ENCODE measurements around the gene LYRM4.

Gene LYRM4

GRCh38 chr6:5162355-5162754 lies 98.4 kb downstream of the LYRM4 start:
- no peaks in the 10 kb centered on the region for H3K9me2 ChIP-seq (ENCODE audit: low read depth, low read length)
- no peak overlapping the region for H2AFZ ChIP-seq (ENCODE audit: low read length)
- H3K9ac ChIP-seq (ENCODE audit: low read length), result no peak overlapping the region
- H3F3A ChIP-seq (ENCODE audit: insufficient read depth, low read length), result no peaks in the 10 kb centered on the region
- no peak overlapping the region for H3K27ac ChIP-seq (ENCODE audit: low read depth, low read length, poor library complexity, severe bottlenecking)
- no peak for TF ChIP-seq EZH2 (IDR thresholded peaks at IDR 0.05; ENCODE audit: borderline replicate concordance, low read length)
- no peak for TF ChIP-seq CTCF (IDR thresholded peaks at IDR 0.05; ENCODE audit: low read length)
- H3K36me3 ChIP-seq (ENCODE audit: insufficient read depth, low read length), result no peaks in the 10 kb centered on the region
- no peaks in the 10 kb centered on the region for H3K27me3 ChIP-seq (ENCODE audit: insufficient read depth, low read length)
- H3K9me3 ChIP-seq (ENCODE audit: low read length), result no peaks in the 10 kb centered on the region
- no peak overlapping the region for H3K4me3 ChIP-seq (ENCODE audit: low read depth, low read length, poor library complexity, severe bottlenecking)
- H3K79me2 ChIP-seq (ENCODE audit: insufficient read depth, low read length), result no peaks in the 10 kb centered on the region
- H3K4me1 ChIP-seq (ENCODE audit: insufficient read depth, low read length, severe bottlenecking), result peaks cover 9% of the 10 kb centered on the region
- H4K20me1 ChIP-seq (ENCODE audit: insufficient read depth, low read length), result no peaks in the 10 kb centered on the region
- H3K4me2 ChIP-seq (ENCODE audit: low read length), result no peak overlapping the region

- Histone ChIP-seq H3K9me2 (ENCODE audit: low read depth, low read length) (no peaks in the 10 kb centered on the region), H3K4me1 (ENCODE audit: insufficient read depth, low read length, severe bottlenecking) (peaks cover 9% of the 10 kb centered on the region), H3K36me3 (ENCODE audit: insufficient read depth, low read length) (no peaks in the 10 kb centered on the region), H3K4me2 (ENCODE audit: low read length) (no peak overlapping the region), H3K9ac (ENCODE audit: low read length) (no peak overlapping the region), H3K27ac (ENCODE audit: low read depth, low read length, poor library complexity, severe bottlenecking) (no peak overlapping the region), H3K79me2 (ENCODE audit: insufficient read depth, low read length) (no peaks in the 10 kb centered on the region), H3K9me3 (ENCODE audit: low read length) (no peaks in the 10 kb centered on the region), H3F3A (ENCODE audit: insufficient read depth, low read length) (no peaks in the 10 kb centered on the region), H4K20me1 (ENCODE audit: insufficient read depth, low read length) (no peaks in the 10 kb centered on the region), H3K4me3 (ENCODE audit: low read depth, low read length, poor library complexity, severe bottlenecking) (no peak overlapping the region), H3K27me3 (ENCODE audit: insufficient read depth, low read length) (no peaks in the 10 kb centered on the region), H2AFZ (ENCODE audit: low read length) (no peak overlapping the region)
- TF ChIP-seq CTCF (IDR thresholded peaks at IDR 0.05; ENCODE audit: low read length) (no peak), EZH2 (IDR thresholded peaks at IDR 0.05; ENCODE audit: borderline replicate concordance, low read length) (no peak)
Measured at GRCh38 chr6:5160206-5160605, 100.5 kb downstream of the LYRM4 start.

GRCh38 chr6:5159162-5159561 lies 101.6 kb downstream of the LYRM4 start:
- Histone ChIP-seq H3K27ac (ENCODE audit: low read depth, low read length, poor library complexity, severe bottlenecking) (no peak overlapping the region), H3K36me3 (ENCODE audit: insufficient read depth, low read length) (no peaks in the 10 kb centered on the region), H3K9me3 (ENCODE audit: low read length) (no peaks in the 10 kb centered on the region), H3K79me2 (ENCODE audit: insufficient read depth, low read length) (no peaks in the 10 kb centered on the region), H2AFZ (ENCODE audit: low read length) (no peak overlapping the region), H3K9me2 (ENCODE audit: low read depth, low read length) (no peaks in the 10 kb centered on the region), H3K27me3 (ENCODE audit: insufficient read depth, low read length) (no peaks in the 10 kb centered on the region), H3K4me2 (ENCODE audit: low read length) (no peak overlapping the region), H3F3A (ENCODE audit: insufficient read depth, low read length) (no peaks in the 10 kb centered on the region), H3K4me1 (ENCODE audit: insufficient read depth, low read length, severe bottlenecking) (peaks cover 9% of the 10 kb centered on the region), H3K9ac (ENCODE audit: low read length) (no peak overlapping the region), H4K20me1 (ENCODE audit: insufficient read depth, low read length) (no peaks in the 10 kb centered on the region), H3K4me3 (ENCODE audit: low read depth, low read length, poor library complexity, severe bottlenecking) (no peak overlapping the region)
- TF ChIP-seq EZH2 (IDR thresholded peaks at IDR 0.05; ENCODE audit: borderline replicate concordance, low read length) (no peak), CTCF (IDR thresholded peaks at IDR 0.05; ENCODE audit: low read length) (no peak)

Measured in OCI-LY1 (cell line).